ENCODE data around the gene LYST.

- TF ChIP-seq POLR2A (IDR thresholded peaks at IDR 0.05; ENCODE audit: low read depth, low read length) (no peak), TAF1 (IDR thresholded peaks at IDR 0.05; ENCODE audit: borderline replicate concordance, low read depth, low read length) (no peak)
These were observed 240.9 kb downstream of the LYST start for GRCh38 chr1:235625831-235626230.
